Upper lobe of left lung (tissue), 6 donors: Measurements from ENCODE around the gene GTPBP4. TPM values are rescaled to one million over a fixed set of nuclear protein-coding genes. Genes with fewer than 3 reads are reported as not detected.

ENCODE experiments used
- ATAC-seq, 2 donors: fragments of 200-7000 bp; cut with Tn5 transposase; one replicate each; pipeline ENCODE4 v1.9.1; 2022; ENCODE audit warnings: mild to moderate bottlenecking in 2 of 2, moderate library complexity in 2 of 2; ENCODE audit not compliant: low FRiP score in 2 of 2
- DNase-seq, 2 donors: peaks; one replicate each; pipeline ENCODE4 v3.0.0-alpha.2; 2019 to 2020
- H3K27ac ChIP-seq, 4 donors: fragments of 200-600 bp; sonication (generic); one replicate each; pipeline ENCODE4 v1.5.1; 2016 to 2019
- H3K27me3 ChIP-seq, 4 donors: fragments of 200-600 bp; sonication (generic); one replicate each; pipeline ENCODE4 v1.5.1; 2017 to 2019
- H3K36me3 ChIP-seq, 4 donors: fragments of 200-600 bp; sonication (generic); one replicate each; pipeline ENCODE4 v1.5.1; 2016 to 2019
- H3K4me1 ChIP-seq, 4 donors: fragments of 200-600 bp; sonication (generic); one replicate each; pipeline ENCODE4 v1.5.1; 2018 to 2019
- H3K4me3 ChIP-seq, 4 donors: fragments of 200-600 bp; sonication (generic); one replicate each; pipeline ENCODE4 v1.5.1; 2017 to 2019; ENCODE audit warnings: mild to moderate bottlenecking in 2 of 4, moderate library complexity in 1 of 4
- H3K9me3 ChIP-seq, 4 donors: fragments of 200-600 bp; sonication (generic); one replicate each; pipeline ENCODE4 v1.5.1; 2018 to 2019
- CTCF ChIP-seq, 6 experiments: fragments of 450-650 bp in 4 of 6; fragments of 200-600 bp in 2 of 6; sonication (generic) in 2 of 6; IDR thresholded peaks; one replicate each; pipeline ENCODE4 v1.5.1; 2016 to 2019; ENCODE audit warnings: antibody characterized with exemption in 6 of 6
- EP300 ChIP-seq, 4 donors: sonication (generic); formaldehyde crosslinking; IDR thresholded peaks; one replicate each; pipeline ENCODE4 v1.5.1; 2017; ENCODE audit warnings: antibody characterized with exemption in 4 of 4, control low read depth in 2 of 4
- POLR2A ChIP-seq, 4 donors: fragments of 450-650 bp; IDR thresholded peaks; one replicate each; pipeline ENCODE4 v1.5.1; 2016 to 2017; ENCODE audit warnings: antibody characterized with exemption in 4 of 4, mild to moderate bottlenecking in 2 of 4
- POLR2AphosphoS5 ChIP-seq, 2 donors: sonication (generic); formaldehyde crosslinking; IDR thresholded peaks; one replicate each; pipeline ENCODE4 v1.5.1; 2017; ENCODE audit warnings: antibody characterized with exemption in 2 of 2
- WGBS, 2 donors: methylation state at CpG; one replicate each; pipeline ENCODE4 v1.1.5; 2017 to 2018; 5-methylcytosine and 5-hydroxymethylcytosine counted together
- total RNA-seq, 6 donors: library from RNA; depleted of rRNA in 4 of 6; stranded (reverse); fragments of >200 nt in 4 of 6; gene quantifications; one replicate each; pipeline versions ENCODE4 v1.1.0 to v1.2.1, GENCODE V29; 2016 to 2021
- donor health status: DM: no; HTN: no; CAD: no; lungs with moderate emphysema.
- donor health status: DM: no; HTN: yes; CAD: no; lungs with severe emphysema.

GTPBP4 gene
- total RNA-seq, 6 donors from 2014 or later: 22.0 to 41.9 (median 33.3) TPM

- Histone ChIP-seq H3K4me3 (no peak within 1 kb of the TSS), H3K36me3 (peaks cover 0 to 1% (median 0%) of the 10 kb centered on the region in 4 donors), H3K4me1 (no peaks in the 10 kb centered on the region), H3K27me3 (no peaks in the 10 kb centered on the region), H3K27ac (no peak within 1 kb of the TSS), H3K9me3 (no peaks in the 10 kb centered on the region)
- no peak for TF ChIP-seq POLR2A (IDR thresholded peaks at IDR 0.05)
- no peak for TF ChIP-seq POLR2AphosphoS5 (IDR thresholded peaks at IDR 0.05)
- TF ChIP-seq CTCF (IDR thresholded peaks at IDR 0.05): no peak
- no peak for TF ChIP-seq EP300 (IDR thresholded peaks at IDR 0.05)
- ATAC-seq (no peak), DNase-seq (no peak)
- 81 to 91% methylated on average over 1 of the region's 1 CpG for WGBS, 2 donors
Observed at GRCh38 chr10:1025683-1026082, 37.4 kb downstream of the GTPBP4 start, which contains the start of gene IDI2. Gene IDI2 (minus strand): TSS chr10:1025859. CDS start chr10:1024723, 1,136 bp downstream.

GRCh38 chr10:1026578-1026977 lies 38.3 kb downstream of the GTPBP4 start:
- Histone ChIP-seq H3K27ac (no peak overlapping the region), H3K4me1 (no peaks in the 10 kb centered on the region), H3K27me3 (no peaks in the 10 kb centered on the region), H3K4me3 (no peak overlapping the region), H3K36me3 (no peaks in the 10 kb centered on the region), H3K9me3 (no peaks in the 10 kb centered on the region)
- 94 to 97% methylated on average over 6 of the region's 6 CpGs for WGBS, 2 donors
- DNase-seq: no peak
- no peak for ATAC-seq
- TF ChIP-seq POLR2AphosphoS5 (IDR thresholded peaks at IDR 0.05) (no peak), EP300 (IDR thresholded peaks at IDR 0.05) (no peak), POLR2A (IDR thresholded peaks at IDR 0.05) (no peak), CTCF (IDR thresholded peaks at IDR 0.05) (no peak)

GRCh38 chr10:1029838-1030237 lies 41.6 kb downstream of the GTPBP4 start:
- DNase-seq (no peak), ATAC-seq (no peak)
- Histone ChIP-seq H3K4me3 (no peak overlapping the region), H3K4me1 (no peaks in the 10 kb centered on the region), H3K9me3 (no peaks in the 10 kb centered on the region), H3K36me3 (no peaks in the 10 kb centered on the region), H3K27me3 (no peaks in the 10 kb centered on the region), H3K27ac (no peak overlapping the region)
- TF ChIP-seq EP300 (IDR thresholded peaks at IDR 0.05): no peak
- TF ChIP-seq POLR2A (IDR thresholded peaks at IDR 0.05): no peak
- TF ChIP-seq CTCF (IDR thresholded peaks at IDR 0.05): no peak
- no peak for TF ChIP-seq POLR2AphosphoS5 (IDR thresholded peaks at IDR 0.05)
- WGBS, 2 donors: 97 to 98% methylated on average over 7 of the region's 7 CpGs

- no peak overlapping the region for H3K4me3 ChIP-seq
- H3K27me3 ChIP-seq: no peaks in the 10 kb centered on the region
- WGBS, 2 donors: 90 to 100% methylated on average over 1 of the region's 1 CpG
- no peaks in the 10 kb centered on the region for H3K4me1 ChIP-seq
- no peak for ATAC-seq
- no peak overlapping the region for H3K27ac ChIP-seq
- no peaks in the 10 kb centered on the region for H3K9me3 ChIP-seq
- peaks cover 0 to 18% (median 5%) of the 10 kb centered on the region in 4 donors for H3K36me3 ChIP-seq
- no peak for DNase-seq
- no peak for TF ChIP-seq POLR2AphosphoS5 (IDR thresholded peaks at IDR 0.05)
- no peak for TF ChIP-seq POLR2A (IDR thresholded peaks at IDR 0.05)
- TF ChIP-seq CTCF (IDR thresholded peaks at IDR 0.05): no peak
- no peak for TF ChIP-seq EP300 (IDR thresholded peaks at IDR 0.05)
Observed at GRCh38 chr10:1033601-1034000, 45.4 kb downstream of the GTPBP4 start.

GRCh38 chr10:1034758-1035157 lies 46.5 kb downstream of the GTPBP4 start:
- TF ChIP-seq POLR2AphosphoS5 (IDR thresholded peaks at IDR 0.05) (no peak), POLR2A (IDR thresholded peaks at IDR 0.05) (no peak), CTCF (IDR thresholded peaks at IDR 0.05) (no peak), EP300 (IDR thresholded peaks at IDR 0.05) (no peak)
- Histone ChIP-seq H3K27me3 (no peaks in the 10 kb centered on the region), H3K9me3 (no peaks in the 10 kb centered on the region), H3K4me1 (no peaks in the 10 kb centered on the region), H3K27ac (no peak overlapping the region), H3K36me3 (peaks cover under 1 to 27% (median 11%) of the 10 kb centered on the region in 4 donors), H3K4me3 (no peak overlapping the region)
- 90 to 97% methylated on average over 3 of the region's 3 CpGs for whole genome bisulfite sequencing, 2 donors
- DNase-seq (no peak), ATAC-seq (no peak)
